SK-N-SH (cell line): ENCODE measurements around the gene FBXO4.

ENCODE experiments used
- CHD2 ChIP-seq: fragments of 150-350 bp; IDR thresholded peaks from 2 replicates; pipeline ENCODE4 v1.6.1; 2018; ENCODE audit warnings: low read length; ENCODE audit not compliant: partially characterized antibody
- EP300 ChIP-seq, 2 experiments: IDR thresholded peaks; 2 replicates each; pipeline versions ENCODE4 v1.4.0 to v1.6.1; 2012; ENCODE audit warnings: borderline replicate concordance in 1 of 2, low read depth in 1 of 2, low read length in 1 of 2
- EZH2phosphoT487 ChIP-seq: fragments of 200-600 bp; sonication (generic); IDR thresholded peaks from 2 replicates; pipeline ENCODE4 v1.6.1; 2017; ENCODE audit warnings: low read depth, mixed run types, mild to moderate bottlenecking, antibody characterized with exemption, moderate library complexity, borderline replicate concordance
- FOXM1 ChIP-seq: IDR thresholded peaks from 2 replicates; pipeline ENCODE4 v1.4.0; 2012; ENCODE audit warnings: low read depth, mild to moderate bottlenecking
- GATA2 ChIP-seq: sonication (generic); formaldehyde crosslinking; IDR thresholded peaks from 2 replicates; pipeline ENCODE4 v1.5.0; 2020; ENCODE audit warnings: mild to moderate bottlenecking, missing genetic modification reagents
- MEF2A ChIP-seq: IDR thresholded peaks from 2 replicates; pipeline ENCODE4 v1.4.0; 2012; ENCODE audit warnings: low read depth, borderline replicate concordance
- NFIC ChIP-seq: IDR thresholded peaks from 2 replicates; pipeline ENCODE4 v1.4.0; 2012; ENCODE audit warnings: borderline replicate concordance
- RCOR1 ChIP-seq: fragments of 150-350 bp; IDR thresholded peaks from 2 replicates; pipeline ENCODE4 v1.6.1; 2017; ENCODE audit warnings: antibody characterized with exemption, low read length
- RFX5 ChIP-seq: IDR thresholded peaks from 2 replicates; pipeline ENCODE4 v1.6.1; 2012; ENCODE audit warnings: mild to moderate bottlenecking, improper control_type of control experiment, low read length
- TCF12 ChIP-seq: IDR thresholded peaks from 2 replicates; pipeline ENCODE4 v1.4.0; 2012
- TF ChIP-seq, protein P1 (sequence below): IDR thresholded peaks from 2 replicates; pipeline ENCODE4 v1.4.0; 2012; ENCODE audit warnings: low read depth
- TF ChIP-seq, protein P2 (sequence below): fragments of 200-600 bp; sonication (generic); IDR thresholded peaks from 2 replicates; pipeline ENCODE4 v1.6.1; 2017; ENCODE audit warnings: antibody characterized with exemption, mild to moderate bottlenecking, moderate library complexity

DNA sequence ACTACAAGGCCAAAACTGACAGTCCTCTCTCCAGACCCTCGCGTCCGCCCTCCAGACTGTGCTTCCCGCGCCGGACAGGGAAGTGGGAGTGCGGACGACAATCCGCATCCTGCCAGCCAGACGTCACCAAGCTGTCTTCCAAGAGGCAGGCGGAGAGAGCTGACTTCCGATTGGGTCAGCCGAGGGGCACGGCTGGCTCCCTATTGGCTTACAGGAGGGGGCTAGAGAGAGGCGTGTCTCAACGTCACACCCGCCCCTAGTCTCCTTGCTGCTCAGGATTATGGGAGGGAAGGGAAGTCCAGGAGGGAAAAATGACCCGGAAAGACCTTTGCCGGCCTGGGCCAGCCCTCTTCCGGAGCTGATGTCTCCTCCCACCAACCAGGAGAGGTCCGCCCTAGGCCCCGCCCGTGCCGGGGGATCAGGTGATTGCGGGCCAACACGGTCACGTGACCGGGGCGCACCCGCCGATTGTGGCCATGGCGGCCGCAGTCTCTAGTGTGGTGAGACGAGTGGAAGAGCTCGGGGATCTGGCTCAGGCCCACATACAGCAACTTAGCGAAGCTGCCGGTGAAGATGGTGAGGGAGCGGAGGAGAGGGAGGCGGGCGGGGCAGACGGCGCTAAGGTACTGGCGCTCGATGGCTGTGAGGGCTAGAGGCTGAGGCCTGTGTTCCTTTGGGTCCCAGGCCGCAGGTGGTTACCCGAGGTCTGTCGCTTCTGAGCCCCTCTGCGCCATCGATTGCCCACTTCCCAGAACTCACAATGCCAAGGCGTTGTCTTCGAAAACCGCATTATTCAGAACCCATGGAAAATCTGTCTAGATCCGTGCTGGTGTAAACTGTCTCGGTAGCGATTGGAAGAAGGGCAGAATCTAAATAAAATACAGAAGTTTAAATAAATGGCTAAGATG lies 20.9 kb upstream of the FBXO4 start, which contains the start of gene RIMOC1:
- TF ChIP-seq GATA2: no peak
- TF ChIP-seq RCOR1: peak; percentile 18; the same call in 1 of the 2 replicates
- TF ChIP-seq, protein P1, sequence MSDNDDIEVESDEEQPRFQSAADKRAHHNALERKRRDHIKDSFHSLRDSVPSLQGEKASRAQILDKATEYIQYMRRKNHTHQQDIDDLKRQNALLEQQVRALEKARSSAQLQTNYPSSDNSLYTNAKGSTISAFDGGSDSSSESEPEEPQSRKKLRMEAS: peak; percentile 85
- no peak for TF ChIP-seq MEF2A
- TF ChIP-seq, protein P2, sequence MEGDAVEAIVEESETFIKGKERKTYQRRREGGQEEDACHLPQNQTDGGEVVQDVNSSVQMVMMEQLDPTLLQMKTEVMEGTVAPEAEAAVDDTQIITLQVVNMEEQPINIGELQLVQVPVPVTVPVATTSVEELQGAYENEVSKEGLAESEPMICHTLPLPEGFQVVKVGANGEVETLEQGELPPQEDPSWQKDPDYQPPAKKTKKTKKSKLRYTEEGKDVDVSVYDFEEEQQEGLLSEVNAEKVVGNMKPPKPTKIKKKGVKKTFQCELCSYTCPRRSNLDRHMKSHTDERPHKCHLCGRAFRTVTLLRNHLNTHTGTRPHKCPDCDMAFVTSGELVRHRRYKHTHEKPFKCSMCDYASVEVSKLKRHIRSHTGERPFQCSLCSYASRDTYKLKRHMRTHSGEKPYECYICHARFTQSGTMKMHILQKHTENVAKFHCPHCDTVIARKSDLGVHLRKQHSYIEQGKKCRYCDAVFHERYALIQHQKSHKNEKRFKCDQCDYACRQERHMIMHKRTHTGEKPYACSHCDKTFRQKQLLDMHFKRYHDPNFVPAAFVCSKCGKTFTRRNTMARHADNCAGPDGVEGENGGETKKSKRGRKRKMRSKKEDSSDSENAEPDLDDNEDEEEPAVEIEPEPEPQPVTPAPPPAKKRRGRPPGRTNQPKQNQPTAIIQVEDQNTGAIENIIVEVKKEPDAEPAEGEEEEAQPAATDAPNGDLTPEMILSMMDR: no peak
- TF ChIP-seq RFX5: peak; percentile 66; the same call in 1 of the 2 replicates
- no peak for TF ChIP-seq EZH2phosphoT487
- peak; percentile 41; the same call in 1 of the 2 replicates for TF ChIP-seq TCF12
- TF ChIP-seq EP300 (IDR thresholded peaks at IDR 0.05; ENCODE audit: borderline replicate concordance in 1 of 2, low read depth in 1 of 2, low read length in 1 of 2): no peak
- no peak for TF ChIP-seq NFIC
- TF ChIP-seq CHD2: peak; percentile 72
- no peak for TF ChIP-seq FOXM1
